ENCODE data around the gene ISCU. TPM values are rescaled to one million over a fixed set of nuclear protein-coding genes. Genes with fewer than 3 reads are reported as not detected.

ISCU gene
- total RNA-seq, 1 experiment from 2014 or later = 71.6 TPM

DNA sequence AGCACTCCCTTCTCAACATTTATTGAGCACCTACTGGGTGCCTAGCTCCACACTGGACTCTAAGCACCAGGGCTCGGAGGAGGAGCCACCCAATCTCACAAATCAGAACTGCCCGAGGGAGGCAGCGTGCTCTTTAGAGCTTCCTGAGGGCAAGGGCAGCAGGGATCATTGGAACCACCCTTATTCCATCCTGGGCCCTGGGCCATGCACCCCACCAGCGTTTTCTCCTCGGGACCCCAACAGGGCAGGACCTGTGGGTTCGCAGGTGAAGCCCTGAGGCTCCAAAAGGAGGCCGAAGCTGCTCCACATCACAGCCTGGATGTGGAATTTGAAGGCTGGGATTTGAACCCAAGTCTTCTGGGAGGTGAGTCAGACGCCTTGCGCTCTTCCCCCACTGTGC, 20.1 kb downstream of the ISCU start:
- H3K27me3 Mint-ChIP-seq (ENCODE audit: unreplicated experiment) = peaks cover 68% of the 10 kb centered on the region
- H3K4me1 Mint-ChIP-seq (ENCODE audit: low read depth, unreplicated experiment) = no peaks in the 10 kb centered on the region
- no peak for DNase-seq
- no peaks in the 10 kb centered on the region for H3K36me3 Mint-ChIP-seq (ENCODE audit: insufficient read depth, unreplicated experiment)
- CTCF ChIA-PET = no interaction called here
- intact Hi-C loops (cut with micrococcal nuclease; ENCODE audit: unreplicated experiment) = no loop called here
- TF ChIP-seq, protein P1, sequence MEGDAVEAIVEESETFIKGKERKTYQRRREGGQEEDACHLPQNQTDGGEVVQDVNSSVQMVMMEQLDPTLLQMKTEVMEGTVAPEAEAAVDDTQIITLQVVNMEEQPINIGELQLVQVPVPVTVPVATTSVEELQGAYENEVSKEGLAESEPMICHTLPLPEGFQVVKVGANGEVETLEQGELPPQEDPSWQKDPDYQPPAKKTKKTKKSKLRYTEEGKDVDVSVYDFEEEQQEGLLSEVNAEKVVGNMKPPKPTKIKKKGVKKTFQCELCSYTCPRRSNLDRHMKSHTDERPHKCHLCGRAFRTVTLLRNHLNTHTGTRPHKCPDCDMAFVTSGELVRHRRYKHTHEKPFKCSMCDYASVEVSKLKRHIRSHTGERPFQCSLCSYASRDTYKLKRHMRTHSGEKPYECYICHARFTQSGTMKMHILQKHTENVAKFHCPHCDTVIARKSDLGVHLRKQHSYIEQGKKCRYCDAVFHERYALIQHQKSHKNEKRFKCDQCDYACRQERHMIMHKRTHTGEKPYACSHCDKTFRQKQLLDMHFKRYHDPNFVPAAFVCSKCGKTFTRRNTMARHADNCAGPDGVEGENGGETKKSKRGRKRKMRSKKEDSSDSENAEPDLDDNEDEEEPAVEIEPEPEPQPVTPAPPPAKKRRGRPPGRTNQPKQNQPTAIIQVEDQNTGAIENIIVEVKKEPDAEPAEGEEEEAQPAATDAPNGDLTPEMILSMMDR (IDR thresholded peaks at IDR 0.05; ENCODE audit: unreplicated experiment) = no peak
- no peak overlapping the region for H3K27ac Mint-ChIP-seq (ENCODE audit: unreplicated experiment)
- no peak overlapping the region for H3K4me3 Mint-ChIP-seq (ENCODE audit: low read depth, unreplicated experiment)
- BruUV-seq (replicated peaks) = no TSS peak
- H3K9me3 Mint-ChIP-seq (ENCODE audit: low read depth, unreplicated experiment) = peaks cover 2% of the 10 kb centered on the region

DNA sequence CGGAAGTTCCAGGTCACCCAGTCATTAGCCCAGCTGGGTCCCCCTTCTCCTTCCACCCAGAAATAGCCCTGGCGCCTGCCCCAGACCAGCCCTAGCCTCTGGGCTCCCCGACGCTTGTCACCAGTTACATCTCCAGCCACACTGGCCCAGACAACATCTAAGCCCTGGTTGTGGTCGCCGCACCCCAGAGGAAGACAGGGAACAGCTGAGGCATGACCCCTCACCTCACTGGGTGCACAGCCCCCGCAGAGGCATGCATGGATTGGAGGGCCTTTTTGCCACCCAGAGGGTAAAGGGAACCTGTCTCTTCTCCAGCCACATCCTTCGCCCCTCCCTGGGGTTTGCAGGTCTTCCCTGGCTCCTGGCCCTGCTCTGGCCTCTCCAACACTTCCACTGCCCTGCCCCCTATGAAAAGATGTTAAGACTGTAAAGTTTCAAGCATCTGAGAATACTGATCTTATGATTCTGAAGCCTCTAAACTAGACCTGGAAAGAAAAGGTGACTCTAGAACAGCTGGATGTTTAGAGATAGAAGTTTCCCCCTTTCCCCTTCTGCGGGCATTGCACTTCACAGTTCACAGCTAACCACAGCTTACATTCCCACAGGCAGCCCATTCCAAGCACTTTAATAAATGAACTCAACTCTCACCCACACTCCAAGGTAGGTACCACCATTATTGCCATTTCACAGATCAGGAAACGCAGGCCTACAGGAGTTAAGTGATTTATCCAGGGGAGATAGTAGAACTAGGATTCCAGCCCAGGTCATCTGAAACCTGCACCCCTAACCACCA, 20.8 kb downstream of the ISCU start:
- CTCF ChIA-PET = interaction anchor here (0.7 kb wide), 1 partner anchor 597 kb away, joined by 3 read pairs; no protein-coding TSS in a partner anchor
- H3K27ac Mint-ChIP-seq (ENCODE audit: unreplicated experiment) = no peak overlapping the region
- TF ChIP-seq, protein P1 (IDR thresholded peaks at IDR 0.05; ENCODE audit: unreplicated experiment) = no peak
- peaks cover 68% of the 10 kb centered on the region for H3K27me3 Mint-ChIP-seq (ENCODE audit: unreplicated experiment)
- no TSS peak for BruUV-seq (replicated peaks)
- peaks cover 2% of the 10 kb centered on the region for H3K9me3 Mint-ChIP-seq (ENCODE audit: low read depth, unreplicated experiment)
- H3K4me3 Mint-ChIP-seq (ENCODE audit: low read depth, unreplicated experiment) = no peak overlapping the region
- intact Hi-C loops (cut with micrococcal nuclease; ENCODE audit: unreplicated experiment) = no loop called here
- no peaks in the 10 kb centered on the region for H3K36me3 Mint-ChIP-seq (ENCODE audit: insufficient read depth, unreplicated experiment)
- H3K4me1 Mint-ChIP-seq (ENCODE audit: low read depth, unreplicated experiment) = no peaks in the 10 kb centered on the region
- no peak for DNase-seq

DNA sequence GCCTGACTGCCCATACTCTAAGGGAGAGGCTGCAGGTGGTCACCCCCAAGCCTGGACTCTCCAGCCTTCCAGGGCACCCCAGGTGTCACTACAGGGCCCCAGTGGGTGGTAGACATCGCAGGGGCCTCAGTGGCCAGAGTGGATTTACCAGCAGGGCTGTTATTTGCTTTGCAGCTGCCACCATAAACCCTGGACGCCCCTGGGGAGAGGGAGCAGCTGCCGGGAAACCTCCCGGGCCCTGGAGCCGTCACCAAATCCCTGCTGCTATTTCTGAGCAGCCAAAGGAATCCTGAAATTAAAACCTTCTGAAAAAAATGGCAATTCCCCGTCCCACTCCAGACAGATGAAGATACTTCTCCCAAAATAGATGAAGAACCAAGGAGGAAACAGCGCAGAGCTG, 21.6 kb downstream of the ISCU start:
- no peak overlapping the region for H3K27ac Mint-ChIP-seq (ENCODE audit: unreplicated experiment)
- BruUV-seq (replicated peaks) = no TSS peak
- TF ChIP-seq, protein P1 (IDR thresholded peaks at IDR 0.05; ENCODE audit: unreplicated experiment) = no peak
- H3K27me3 Mint-ChIP-seq (ENCODE audit: unreplicated experiment) = peaks cover 68% of the 10 kb centered on the region
- DNase-seq = no peak
- no peaks in the 10 kb centered on the region for H3K36me3 Mint-ChIP-seq (ENCODE audit: insufficient read depth, unreplicated experiment)
- no peaks in the 10 kb centered on the region for H3K9me3 Mint-ChIP-seq (ENCODE audit: low read depth, unreplicated experiment)
- H3K4me3 Mint-ChIP-seq (ENCODE audit: low read depth, unreplicated experiment) = no peak overlapping the region
- no peaks in the 10 kb centered on the region for H3K4me1 Mint-ChIP-seq (ENCODE audit: low read depth, unreplicated experiment)
- intact Hi-C loops (cut with micrococcal nuclease; ENCODE audit: unreplicated experiment) = no loop called here
- CTCF ChIA-PET = no interaction called here

DNA sequence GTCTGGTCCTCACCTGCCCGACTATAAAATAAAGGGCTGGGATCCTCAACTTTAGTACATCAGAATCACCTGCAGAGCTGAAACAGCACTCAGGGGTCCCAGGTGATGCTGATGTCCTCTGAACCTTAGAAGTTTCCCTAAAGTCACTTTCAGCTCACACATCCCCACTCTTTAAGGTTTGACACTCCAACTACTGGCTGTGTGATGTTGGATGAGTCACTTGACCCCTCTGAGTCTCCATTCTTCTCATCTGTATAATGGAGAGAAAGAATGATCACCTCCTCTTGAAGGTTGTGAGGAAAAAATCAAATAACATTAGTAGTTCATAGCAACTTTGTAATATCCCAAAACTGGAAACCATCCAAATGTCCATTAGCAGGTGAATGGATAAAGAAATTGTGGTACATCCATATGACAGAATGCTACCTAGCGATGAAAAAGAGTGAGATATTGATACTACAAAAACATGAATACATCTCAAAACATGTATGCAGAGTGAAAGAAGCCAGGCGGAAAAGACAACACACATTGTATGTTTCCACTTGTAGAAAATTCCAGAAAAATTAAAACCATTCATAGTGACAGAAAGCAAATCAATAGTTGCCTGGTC, 22.2 kb downstream of the ISCU start:
- Mint-ChIP-seq H3K27me3 (ENCODE audit: unreplicated experiment) (peaks cover 68% of the 10 kb centered on the region), H3K36me3 (ENCODE audit: insufficient read depth, unreplicated experiment) (no peaks in the 10 kb centered on the region), H3K27ac (ENCODE audit: unreplicated experiment) (no peak overlapping the region), H3K4me1 (ENCODE audit: low read depth, unreplicated experiment) (no peaks in the 10 kb centered on the region), H3K9me3 (ENCODE audit: low read depth, unreplicated experiment) (no peaks in the 10 kb centered on the region), H3K4me3 (ENCODE audit: low read depth, unreplicated experiment) (no peak overlapping the region)
- DNase-seq = no peak
- intact Hi-C loops (cut with micrococcal nuclease; ENCODE audit: unreplicated experiment) = no loop called here
- TF ChIP-seq, protein P1 (IDR thresholded peaks at IDR 0.05; ENCODE audit: unreplicated experiment) = no peak
- CTCF ChIA-PET = no interaction called here
- BruUV-seq (replicated peaks) = no TSS peak
